ENCODE data around the gene NES. TPM values are rescaled to one million over a fixed set of nuclear protein-coding genes. Genes with fewer than 3 reads are reported as not detected.
A peak's percentile ranks its signal among the peaks of the same experiment; 100 is the strongest.

The NES gene
- total RNA-seq, 1 donor from 2014 or later = 265 TPM

DNA sequence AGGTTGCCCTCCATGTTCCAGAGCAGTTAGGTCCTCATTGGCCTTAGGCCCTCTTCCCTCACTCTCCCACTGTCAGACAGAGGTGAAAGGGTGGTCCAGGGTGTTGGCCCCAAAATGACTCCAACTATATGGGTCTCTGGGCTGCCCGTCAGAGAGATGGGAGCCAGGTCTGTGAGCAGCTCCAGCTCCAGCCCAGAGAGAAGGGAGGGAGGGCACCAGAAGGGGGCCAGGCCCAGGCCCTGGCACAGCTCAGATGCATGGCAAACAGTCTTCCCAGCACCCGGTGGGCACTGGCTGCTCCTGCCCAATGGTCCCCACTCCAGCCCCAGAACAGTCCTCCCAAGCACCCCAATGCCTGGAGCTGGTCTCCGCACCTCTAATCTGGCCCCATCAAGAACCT is 33.1 kb downstream of the NES start:
- H3K9me3 Mint-ChIP-seq = no peaks in the 10 kb centered on the region
- no peak for DNase-seq (ENCODE audit: low read depth, low spot score)
- no peak overlapping the region for H3K27ac Mint-ChIP-seq (ENCODE audit: unreplicated experiment)
- TF ChIP-seq, protein P1, sequence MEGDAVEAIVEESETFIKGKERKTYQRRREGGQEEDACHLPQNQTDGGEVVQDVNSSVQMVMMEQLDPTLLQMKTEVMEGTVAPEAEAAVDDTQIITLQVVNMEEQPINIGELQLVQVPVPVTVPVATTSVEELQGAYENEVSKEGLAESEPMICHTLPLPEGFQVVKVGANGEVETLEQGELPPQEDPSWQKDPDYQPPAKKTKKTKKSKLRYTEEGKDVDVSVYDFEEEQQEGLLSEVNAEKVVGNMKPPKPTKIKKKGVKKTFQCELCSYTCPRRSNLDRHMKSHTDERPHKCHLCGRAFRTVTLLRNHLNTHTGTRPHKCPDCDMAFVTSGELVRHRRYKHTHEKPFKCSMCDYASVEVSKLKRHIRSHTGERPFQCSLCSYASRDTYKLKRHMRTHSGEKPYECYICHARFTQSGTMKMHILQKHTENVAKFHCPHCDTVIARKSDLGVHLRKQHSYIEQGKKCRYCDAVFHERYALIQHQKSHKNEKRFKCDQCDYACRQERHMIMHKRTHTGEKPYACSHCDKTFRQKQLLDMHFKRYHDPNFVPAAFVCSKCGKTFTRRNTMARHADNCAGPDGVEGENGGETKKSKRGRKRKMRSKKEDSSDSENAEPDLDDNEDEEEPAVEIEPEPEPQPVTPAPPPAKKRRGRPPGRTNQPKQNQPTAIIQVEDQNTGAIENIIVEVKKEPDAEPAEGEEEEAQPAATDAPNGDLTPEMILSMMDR (conservative IDR thresholded peaks at IDR 0.05) = no peak
- H3K36me3 Mint-ChIP-seq (ENCODE audit: low read depth) = no peaks in the 10 kb centered on the region
- no peak overlapping the region for H3K4me3 Mint-ChIP-seq
- H3K4me1 Mint-ChIP-seq = peaks cover 35% of the 10 kb centered on the region
- peaks cover 73% of the 10 kb centered on the region for H3K27me3 Mint-ChIP-seq (ENCODE audit: low read depth)

DNA sequence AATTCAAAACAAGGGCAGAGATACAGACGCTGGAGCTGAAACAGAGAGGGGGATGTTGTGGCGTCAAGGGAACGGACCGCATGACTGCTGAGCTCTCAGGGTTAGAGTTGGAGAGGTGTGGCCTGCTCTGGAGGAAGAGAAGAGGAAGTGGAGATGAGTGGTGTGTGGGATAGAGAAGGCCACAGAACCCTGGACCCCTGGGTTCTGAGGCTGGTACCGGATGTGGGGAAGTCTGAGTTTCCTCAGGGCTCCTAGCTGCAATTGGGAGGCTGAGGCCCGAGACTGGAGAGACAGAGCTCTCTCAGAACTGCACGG is 33.5 kb downstream of the NES start:
- TF ChIP-seq, protein P1 (conservative IDR thresholded peaks at IDR 0.05) = no peak
- no peak for DNase-seq (ENCODE audit: low read depth, low spot score)
- Mint-ChIP-seq H3K27ac (ENCODE audit: unreplicated experiment) (no peak overlapping the region), H3K36me3 (ENCODE audit: low read depth) (no peaks in the 10 kb centered on the region), H3K4me3 (no peak overlapping the region), H3K9me3 (no peaks in the 10 kb centered on the region), H3K4me1 (peaks cover 39% of the 10 kb centered on the region), H3K27me3 (ENCODE audit: low read depth) (peaks cover 73% of the 10 kb centered on the region)

DNA sequence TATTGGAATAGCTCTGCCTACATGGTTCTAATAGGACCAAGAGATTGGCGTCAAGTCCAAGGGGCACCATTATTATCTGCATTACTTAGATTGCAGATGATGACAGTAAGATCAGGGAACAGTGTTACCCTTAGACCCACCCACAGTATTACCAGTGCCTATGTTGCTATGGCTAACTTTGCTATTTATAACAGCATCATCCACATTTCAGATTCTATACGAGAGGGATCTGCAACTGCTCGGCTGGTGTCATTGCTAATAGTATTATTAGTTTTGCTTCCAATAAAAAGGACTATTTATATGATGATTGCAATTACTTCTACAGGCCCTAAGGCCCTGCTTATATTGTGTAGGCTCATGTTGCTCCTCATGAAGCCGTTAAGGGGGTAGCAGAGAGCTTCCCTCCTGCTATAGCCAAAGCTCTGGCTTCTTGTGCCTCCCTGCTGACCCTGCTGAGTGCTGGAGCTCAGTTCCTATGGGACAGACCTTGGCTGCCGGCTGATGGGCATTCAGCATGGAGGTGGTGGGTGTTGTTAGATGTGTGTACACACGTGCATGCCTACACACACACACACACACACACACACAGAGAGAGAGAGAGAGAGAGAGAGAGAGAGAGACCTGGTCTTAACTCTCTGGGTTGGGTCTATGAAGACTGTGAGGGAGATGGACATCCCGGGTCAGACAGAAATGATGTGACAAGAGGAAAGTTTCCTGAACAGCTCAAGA is 34.0 kb downstream of the NES start:
- no peak for DNase-seq (ENCODE audit: low read depth, low spot score)
- TF ChIP-seq, protein P1 (conservative IDR thresholded peaks at IDR 0.05) = no peak
- H3K36me3 Mint-ChIP-seq (ENCODE audit: low read depth) = no peaks in the 10 kb centered on the region
- peaks cover 73% of the 10 kb centered on the region for H3K27me3 Mint-ChIP-seq (ENCODE audit: low read depth)
- peak overlapping the region; percentile 84 for H3K4me3 Mint-ChIP-seq
- no peaks in the 10 kb centered on the region for H3K9me3 Mint-ChIP-seq
- peaks cover 44% of the 10 kb centered on the region for H3K4me1 Mint-ChIP-seq
- H3K27ac Mint-ChIP-seq (ENCODE audit: unreplicated experiment) = no peak overlapping the region

DNA sequence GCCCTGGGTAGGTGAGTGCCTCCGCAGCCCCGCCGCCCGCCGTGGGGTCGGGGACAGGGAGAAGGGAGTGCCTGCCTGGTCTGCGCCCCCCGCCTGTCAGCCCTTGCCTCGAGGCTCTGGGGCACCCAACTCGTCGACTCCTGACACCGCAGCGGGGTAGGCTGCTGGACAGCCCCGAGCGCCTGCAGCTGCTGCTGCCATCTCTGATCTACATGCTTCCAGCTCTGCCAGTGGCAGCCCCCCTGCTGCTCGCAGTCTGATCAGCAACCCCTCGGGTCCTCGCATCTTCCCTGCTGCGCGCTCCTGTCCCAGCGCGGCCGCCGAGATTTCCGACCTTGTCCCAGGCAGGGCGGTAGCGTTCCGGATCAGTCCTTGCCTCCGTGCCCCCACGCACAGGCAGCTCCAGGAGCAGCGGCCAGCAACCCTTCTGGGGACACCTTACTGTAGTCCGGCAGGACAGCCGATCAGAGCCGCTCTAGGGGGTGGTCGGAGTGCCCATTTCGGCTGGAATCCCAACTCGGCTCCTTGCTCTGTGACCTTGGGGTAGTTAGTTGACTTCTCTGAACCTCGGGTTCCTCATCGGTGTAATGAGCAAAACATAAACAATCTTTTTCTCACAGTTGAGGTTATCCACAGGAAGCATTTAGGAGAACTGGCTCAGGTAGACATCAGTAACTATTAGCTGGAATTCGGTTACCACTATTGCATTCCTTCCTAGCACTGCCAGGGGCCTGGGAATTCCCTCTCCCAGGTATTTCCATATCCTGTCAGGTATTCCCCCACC is 34.8 kb downstream of the NES start:
- H3K36me3 Mint-ChIP-seq (ENCODE audit: low read depth) = no peaks in the 10 kb centered on the region
- H3K4me1 Mint-ChIP-seq = peaks cover 49% of the 10 kb centered on the region
- H3K27me3 Mint-ChIP-seq (ENCODE audit: low read depth) = peaks cover 72% of the 10 kb centered on the region
- peak overlapping the region; percentile 84 for H3K4me3 Mint-ChIP-seq
- no peaks in the 10 kb centered on the region for H3K9me3 Mint-ChIP-seq
- TF ChIP-seq, protein P1 (conservative IDR thresholded peaks at IDR 0.05) = no peak
- no peak for DNase-seq (ENCODE audit: low read depth, low spot score)
- H3K27ac Mint-ChIP-seq (ENCODE audit: unreplicated experiment) = no peak overlapping the region

DNA sequence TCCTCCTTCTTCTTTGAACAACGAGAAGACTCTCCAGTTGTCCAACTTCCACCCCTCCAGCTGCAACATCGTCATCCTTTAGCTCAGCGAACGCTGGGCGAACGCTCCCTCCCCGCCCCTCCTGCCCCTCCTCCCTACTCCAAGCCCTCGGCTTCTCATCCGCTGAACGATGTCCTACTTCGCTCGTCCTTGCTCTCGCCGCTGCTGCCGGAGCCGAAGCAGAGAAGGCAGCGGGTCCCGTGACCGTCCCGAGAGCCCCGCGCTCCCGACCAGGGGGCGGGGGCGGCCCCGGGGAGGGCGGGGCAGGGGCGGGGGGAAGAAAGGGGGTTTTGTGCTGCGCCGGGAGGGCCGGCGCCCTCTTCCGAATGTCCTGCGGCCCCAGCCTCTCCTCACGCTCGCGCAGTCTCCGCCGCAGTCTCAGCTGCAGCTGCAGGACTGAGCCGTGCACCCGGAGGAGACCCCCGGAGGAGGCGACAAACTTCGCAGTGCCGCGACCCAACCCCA is 35.4 kb downstream of the NES start, which contains the start of gene BCAN:
Gene BCAN, plus strand, starts transcription at position 357 of the 504 bp plus-strand sequence. CDS start 3,938 bp downstream, outside the sequence.
- H3K4me3 Mint-ChIP-seq = peak within 1 kb of the TSS; percentile 84
- DNase-seq (ENCODE audit: low read depth, low spot score) = peak; percentile 60

More for the DNA sequence above, 35.4 kb downstream of the NES start, which contains the start of gene BCAN:
- H3K36me3 Mint-ChIP-seq (ENCODE audit: low read depth) = no peaks in the 10 kb centered on the region
- TF ChIP-seq, protein P1 (conservative IDR thresholded peaks at IDR 0.05) = no peak
- H3K4me1 Mint-ChIP-seq = peaks cover 49% of the 10 kb centered on the region
- H3K9me3 Mint-ChIP-seq = no peaks in the 10 kb centered on the region
- H3K27me3 Mint-ChIP-seq (ENCODE audit: low read depth) = peaks cover 72% of the 10 kb centered on the region
- peak within 1 kb of the TSS; percentile 76 for H3K27ac Mint-ChIP-seq (ENCODE audit: unreplicated experiment)

Measured in neural crest cell (in vitro differentiated cells).